Neuron (in vitro differentiated cells): ENCODE results near the gene TMEM201.
"Not testable (repeated sequence)": the region's sequence is repeated elsewhere in the genome, so short reads cannot be mapped to it uniquely, and the experiment has no call there.

Experiments used
- H2AFZ ChIP-seq: one replicate; pipeline ENCODE4 v1.6.1; 2013; ENCODE audit warnings: low read depth, mild to moderate bottlenecking, inconsistent platforms, low read length, moderate library complexity
- H3K27me3 ChIP-seq: one replicate; pipeline ENCODE4 v1.6.1; 2013; ENCODE audit warnings: low read length; ENCODE audit not compliant: insufficient read depth
- H3K36me3 ChIP-seq: one replicate; pipeline ENCODE4 v1.6.1; 2013; ENCODE audit warnings: low read length; ENCODE audit not compliant: insufficient read depth
- H3K4me1 ChIP-seq: one replicate; pipeline ENCODE4 v1.6.1; 2013; ENCODE audit warnings: low read length; ENCODE audit not compliant: insufficient read depth
- H3K4me3 ChIP-seq: 2 replicates; pipeline ENCODE4 v1.5.1; 2013; ENCODE audit warnings: mild to moderate bottlenecking, low read length, moderate library complexity
- H3K9me3 ChIP-seq: one replicate; pipeline ENCODE4 v1.6.1; 2013; ENCODE audit warnings: low read length

Gene TMEM201

DNA sequence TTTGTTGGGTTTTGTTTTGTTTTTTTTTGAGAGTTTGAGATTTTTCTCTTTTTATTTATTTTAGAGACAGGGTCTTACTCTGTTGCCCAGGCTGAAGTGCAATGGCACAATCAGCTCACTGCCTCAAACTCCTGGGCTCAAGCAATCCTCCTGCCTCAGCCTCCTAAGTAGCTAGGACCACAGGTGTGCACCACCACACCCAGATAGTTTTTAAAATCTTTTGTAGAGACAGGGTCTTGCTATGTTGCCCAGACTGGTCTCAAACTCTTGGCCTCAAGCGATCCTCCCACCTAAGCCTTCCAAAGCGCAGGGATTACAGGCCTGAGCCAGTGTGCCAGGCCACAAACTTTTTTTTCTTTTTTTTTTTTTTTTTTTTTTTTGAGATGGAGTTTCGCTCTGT is 36.3 kb downstream of the TMEM201 start:
- H3K4me1 ChIP-seq, H2AFZ ChIP-seq, H3K27me3 ChIP-seq, H3K36me3 ChIP-seq, H3K9me3 ChIP-seq, H3K4me3 ChIP-seq: not testable (repeated sequence)

DNA sequence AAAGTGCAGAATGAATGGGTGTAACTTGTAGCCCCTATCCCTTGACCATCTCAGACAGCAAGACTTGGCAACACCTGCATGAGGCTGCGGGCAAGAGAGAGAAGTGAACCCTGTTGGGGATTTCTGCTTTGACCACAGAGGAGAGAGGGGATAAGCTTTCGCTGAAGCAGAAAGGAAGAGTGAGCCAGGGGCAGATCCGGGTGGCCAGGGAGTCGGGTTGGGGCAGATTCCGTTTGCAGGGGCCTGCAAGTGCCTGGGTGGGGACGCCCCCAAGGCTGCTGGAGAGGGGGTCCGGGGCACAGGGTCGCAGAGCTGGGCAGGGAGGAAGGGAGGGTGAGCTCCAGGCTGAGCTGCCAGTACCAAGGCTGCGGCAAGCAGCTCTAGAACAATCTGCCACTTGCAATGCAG is 37.5 kb downstream of the TMEM201 start:
- H3K4me3 ChIP-seq = no peak overlapping the region
- no peaks in the 10 kb centered on the region for H3K36me3 ChIP-seq
- no peak overlapping the region for H2AFZ ChIP-seq
- no peaks in the 10 kb centered on the region for H3K4me1 ChIP-seq
- peaks cover 2% of the 10 kb centered on the region for H3K9me3 ChIP-seq
- H3K27me3 ChIP-seq = peaks cover 7% of the 10 kb centered on the region

DNA sequence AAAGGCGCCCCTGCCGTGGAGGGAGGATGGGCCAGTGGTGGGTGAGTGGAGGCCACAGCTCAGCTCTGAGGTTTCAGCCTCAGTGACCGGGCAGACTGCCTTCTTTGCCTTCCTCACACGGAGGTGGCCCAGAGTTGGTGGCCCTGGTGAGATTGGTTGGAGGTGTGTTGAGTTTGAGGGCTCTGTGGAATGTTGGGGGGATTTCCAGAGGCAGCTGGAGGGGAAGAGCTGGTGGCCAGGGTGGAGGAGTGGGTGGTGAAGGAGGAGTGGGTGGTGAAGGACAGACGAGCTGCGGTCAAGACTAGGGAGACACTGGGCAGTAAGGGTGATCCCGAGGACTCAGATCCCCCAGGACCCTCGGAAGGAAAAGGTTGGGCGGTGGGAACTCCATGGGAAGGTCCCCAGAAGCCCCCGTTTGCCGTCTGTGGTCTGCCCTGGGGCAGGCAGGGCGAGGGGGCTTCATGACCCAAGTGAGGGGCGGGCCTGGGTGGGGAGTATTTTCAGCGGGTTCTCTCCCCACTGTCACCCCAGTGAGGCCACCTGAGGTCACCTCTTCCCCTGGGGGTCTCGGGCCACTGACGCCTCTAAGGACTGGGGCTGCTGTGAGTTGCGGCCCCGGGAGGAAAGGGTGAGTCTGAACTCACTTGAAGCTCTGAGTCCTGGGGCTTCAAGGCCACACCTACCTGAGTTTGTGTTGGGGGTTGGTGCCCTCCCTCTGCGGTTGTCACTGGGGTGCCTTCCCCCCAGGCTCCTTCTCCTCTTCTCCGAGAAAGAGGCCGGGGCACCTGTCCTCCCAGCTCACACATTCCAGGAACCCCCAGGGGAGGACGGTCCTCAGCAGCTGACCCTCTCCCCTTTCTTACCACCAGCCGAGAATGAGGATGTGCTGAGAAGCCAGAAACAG is 40.1 kb downstream of the TMEM201 start:
- Histone ChIP-seq H3K4me1 (no peaks in the 10 kb centered on the region), H3K36me3 (no peaks in the 10 kb centered on the region), H2AFZ (no peak overlapping the region), H3K27me3 (peaks cover 7% of the 10 kb centered on the region), H3K4me3 (no peak overlapping the region), H3K9me3 (peaks cover 2% of the 10 kb centered on the region)

DNA sequence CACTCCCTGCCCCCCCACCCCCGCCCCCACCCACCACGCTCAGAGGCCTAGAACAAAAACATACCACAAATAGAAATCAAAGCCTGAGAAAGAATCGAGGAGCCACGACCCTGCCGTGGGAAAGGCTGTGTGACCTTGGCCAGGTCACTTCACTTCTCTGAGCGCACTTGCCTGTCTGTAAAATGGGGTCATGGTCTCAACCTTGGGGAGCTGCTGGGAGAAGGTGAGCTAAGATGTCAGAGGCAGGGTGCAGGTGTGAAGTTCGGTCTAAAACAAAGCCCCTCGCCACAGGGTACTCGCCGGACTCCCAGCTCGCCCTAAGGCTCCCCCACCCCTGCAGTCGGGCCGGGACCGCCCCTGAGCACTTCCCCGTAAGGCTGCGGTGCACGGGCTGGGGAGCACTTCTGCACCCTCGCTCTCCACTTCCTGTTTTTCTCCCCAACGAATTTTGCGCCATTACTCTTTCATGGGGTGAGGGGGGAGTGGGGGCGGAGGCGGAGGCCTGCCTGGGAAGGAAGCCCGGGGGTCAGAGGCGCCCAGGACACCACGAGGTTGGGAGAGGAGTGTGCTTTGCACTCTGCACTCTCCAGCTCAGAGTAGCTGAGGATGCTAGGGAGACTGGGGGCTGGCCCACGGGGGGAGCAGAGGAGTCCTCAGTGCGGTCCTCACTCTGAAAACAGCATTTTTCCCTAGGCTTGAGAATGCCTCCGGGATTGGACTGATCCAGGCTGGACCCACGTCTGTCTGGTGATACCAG is 40.9 kb downstream of the TMEM201 start:
- Histone ChIP-seq H2AFZ (no peak overlapping the region), H3K4me1 (no peaks in the 10 kb centered on the region), H3K27me3 (peaks cover 7% of the 10 kb centered on the region), H3K4me3 (no peak overlapping the region), H3K9me3 (no peaks in the 10 kb centered on the region), H3K36me3 (no peaks in the 10 kb centered on the region)

DNA sequence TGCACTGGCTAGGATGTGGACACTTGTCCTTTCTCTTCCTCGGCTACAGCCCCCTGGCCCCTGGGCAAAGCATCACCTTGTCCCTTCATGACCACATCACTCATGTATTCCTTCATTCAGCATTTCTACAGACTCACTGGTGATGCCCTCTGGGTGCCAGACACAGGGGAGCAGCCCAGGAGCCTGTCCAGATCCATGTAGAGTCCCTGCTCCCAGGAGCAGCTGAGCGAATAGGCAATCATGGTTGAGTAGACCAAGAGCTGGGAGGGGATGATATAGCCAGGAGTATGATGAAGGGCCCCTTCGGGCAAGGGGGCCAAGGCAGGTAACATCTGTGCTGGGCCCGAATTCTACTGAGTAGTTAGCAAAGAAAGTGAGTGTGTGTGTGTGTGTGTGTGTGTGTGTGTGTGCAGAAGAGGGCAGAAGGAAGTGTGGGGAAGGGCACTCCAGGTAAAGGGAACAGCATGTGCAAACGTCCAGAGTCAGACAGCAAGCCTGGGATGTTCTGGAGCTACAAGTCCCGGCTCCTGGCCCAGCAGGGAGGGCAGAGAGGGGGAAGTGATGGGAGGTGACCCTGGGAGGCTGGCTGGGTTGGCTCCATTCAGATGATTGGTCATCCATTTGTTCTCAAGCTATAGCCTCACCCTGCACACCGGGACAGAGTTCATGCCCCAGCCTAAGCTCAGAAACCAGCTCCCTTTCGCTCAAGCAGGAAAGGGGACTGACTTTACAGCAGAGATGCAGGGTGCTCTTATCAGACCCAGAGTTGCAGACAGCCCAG is 41.8 kb downstream of the TMEM201 start:
- no peak overlapping the region for H3K4me3 ChIP-seq
- H3K4me1 ChIP-seq = no peaks in the 10 kb centered on the region
- H3K9me3 ChIP-seq = no peaks in the 10 kb centered on the region
- H2AFZ ChIP-seq = no peak overlapping the region
- peaks cover 7% of the 10 kb centered on the region for H3K27me3 ChIP-seq
- no peaks in the 10 kb centered on the region for H3K36me3 ChIP-seq

DNA sequence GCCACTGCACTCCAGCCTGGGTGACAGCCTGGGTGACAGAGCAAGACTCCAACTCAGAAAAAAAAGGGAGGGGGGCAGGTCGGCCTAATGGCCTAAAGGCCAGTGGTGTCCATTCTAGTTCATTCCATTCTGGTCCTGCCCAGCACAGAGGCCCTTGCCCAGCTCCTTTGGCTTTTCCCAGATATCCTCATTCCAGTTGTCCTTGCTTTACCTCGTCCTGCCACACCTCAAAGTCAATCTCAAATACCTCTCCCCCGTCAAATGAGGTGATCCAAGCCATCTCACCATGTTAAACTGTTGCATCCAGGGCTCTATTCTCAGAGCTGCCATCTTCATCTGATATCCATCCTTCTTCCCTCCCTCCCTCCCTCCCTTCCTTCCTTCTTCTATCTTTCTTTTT is 42.9 kb downstream of the TMEM201 start:
- Histone ChIP-seq H3K9me3 (no peaks in the 10 kb centered on the region), H3K27me3 (peaks cover 7% of the 10 kb centered on the region), H3K4me3 (no peak overlapping the region), H3K36me3 (no peaks in the 10 kb centered on the region), H2AFZ (no peak overlapping the region), H3K4me1 (no peaks in the 10 kb centered on the region)

DNA sequence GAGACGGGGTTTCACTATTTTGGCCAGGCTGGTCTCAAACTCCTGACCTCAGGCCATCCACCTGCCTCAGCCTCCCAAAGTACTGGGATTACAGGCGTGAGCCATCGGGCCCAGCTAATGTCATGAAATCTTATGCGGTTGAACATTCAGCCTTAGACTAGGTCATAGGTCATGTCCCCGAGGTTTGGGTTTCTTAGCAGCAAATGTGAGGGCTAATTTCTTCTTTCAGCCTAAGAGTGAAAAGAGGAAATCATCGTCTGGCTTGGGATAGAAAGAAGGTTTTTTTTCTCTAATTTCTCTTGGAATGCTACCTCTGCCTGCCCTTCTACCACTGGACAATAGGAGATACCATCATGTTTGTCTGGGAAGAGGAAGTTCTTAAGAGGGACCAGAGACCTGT is 44.8 kb downstream of the TMEM201 start:
- no peaks in the 10 kb centered on the region for H3K36me3 ChIP-seq
- H3K9me3 ChIP-seq = peaks cover 2% of the 10 kb centered on the region
- no peak overlapping the region for H3K4me3 ChIP-seq
- peaks cover 5% of the 10 kb centered on the region for H3K27me3 ChIP-seq
- H3K4me1 ChIP-seq = no peaks in the 10 kb centered on the region
- H2AFZ ChIP-seq = no peak overlapping the region

DNA sequence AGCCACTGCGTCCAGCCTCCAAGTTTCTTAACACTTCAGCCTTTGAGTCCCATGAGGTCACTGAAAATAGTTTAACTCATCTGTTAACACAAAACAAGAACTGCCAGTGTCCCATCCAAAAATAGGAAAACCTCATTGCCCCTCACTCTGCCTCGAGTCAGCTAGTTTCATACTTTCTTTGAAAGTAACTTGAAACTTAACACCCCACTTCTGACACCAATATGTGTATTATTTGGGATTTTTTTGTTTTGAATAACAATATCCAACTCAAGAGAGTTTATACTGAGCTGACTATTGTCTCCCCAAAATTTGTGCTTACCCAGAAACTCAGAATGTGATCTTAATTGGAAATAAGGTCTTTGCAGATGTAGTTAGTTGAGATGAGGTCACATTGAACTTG is 45.9 kb downstream of the TMEM201 start:
- Histone ChIP-seq H3K27me3 (peaks cover 5% of the 10 kb centered on the region), H3K4me1 (no peaks in the 10 kb centered on the region), H3K36me3 (no peaks in the 10 kb centered on the region), H2AFZ (no peak overlapping the region), H3K9me3 (peaks cover 4% of the 10 kb centered on the region), H3K4me3 (no peak overlapping the region)

DNA sequence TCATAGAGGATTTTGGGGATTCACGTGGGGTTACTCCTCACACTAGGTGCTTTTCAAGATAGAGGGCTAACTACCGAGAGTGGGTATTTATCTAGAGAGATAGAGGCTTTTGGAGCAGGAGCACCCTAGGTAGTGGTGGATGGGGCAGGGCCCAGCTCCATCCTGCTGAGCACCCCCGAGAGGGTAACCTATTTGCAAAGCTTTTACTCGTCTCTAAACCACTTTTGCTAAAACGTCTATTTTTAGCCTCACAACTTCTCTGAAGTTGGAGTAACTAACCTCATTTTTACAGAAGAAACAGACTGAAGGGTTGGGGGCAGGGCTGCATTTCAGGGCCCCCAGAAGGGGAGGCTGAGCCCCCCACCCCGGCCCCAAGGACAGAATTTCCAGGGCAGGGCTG is 50.5 kb downstream of the TMEM201 start:
- Histone ChIP-seq H3K9me3 (peaks cover 4% of the 10 kb centered on the region), H3K4me3 (no peak overlapping the region), H3K36me3 (no peaks in the 10 kb centered on the region), H2AFZ (no peak overlapping the region), H3K4me1 (no peaks in the 10 kb centered on the region), H3K27me3 (peaks cover 2% of the 10 kb centered on the region)

DNA sequence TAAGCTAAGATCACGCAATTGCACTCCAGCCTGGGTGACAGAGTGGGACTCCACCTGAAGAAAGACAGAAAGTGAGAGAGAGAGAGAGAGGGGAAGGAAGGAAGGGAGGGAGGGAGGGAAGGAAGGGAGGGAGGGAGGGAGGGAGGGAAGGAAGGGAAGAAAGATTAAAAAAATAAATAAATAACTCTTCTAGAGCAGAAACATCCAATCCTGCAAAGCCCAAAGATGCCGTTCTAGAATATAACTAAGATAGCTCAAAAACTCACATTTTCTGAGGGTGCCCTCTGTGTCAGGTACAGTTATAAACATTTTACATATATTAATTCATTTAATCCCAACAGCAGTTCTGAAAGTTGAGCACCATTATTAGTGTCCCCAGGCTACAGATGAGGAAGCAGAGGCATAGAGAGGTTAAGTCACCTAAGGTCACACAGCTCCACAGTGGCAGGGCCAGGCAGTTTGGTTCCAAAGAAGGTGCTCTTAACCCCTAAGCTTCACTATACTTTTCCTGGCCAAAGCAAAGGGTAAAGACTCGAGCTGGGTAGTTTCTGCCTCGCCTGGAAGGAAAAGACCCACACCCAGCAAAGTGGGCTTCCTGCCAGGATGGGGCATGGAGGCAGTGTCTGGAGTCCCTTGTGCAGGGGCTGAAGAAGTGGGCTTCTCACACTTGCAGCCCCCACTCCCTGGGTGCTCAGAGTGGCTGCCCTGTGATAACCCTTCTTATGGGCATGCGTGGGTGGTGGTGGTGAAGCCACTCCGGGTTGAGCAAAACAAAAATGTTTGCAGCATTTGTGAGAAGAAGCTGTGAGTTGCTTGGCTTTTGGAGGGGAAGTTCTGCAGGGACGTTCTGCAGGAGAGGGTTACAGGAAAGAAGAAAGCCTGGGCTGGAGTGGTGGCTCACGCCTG is 54.9 kb downstream of the TMEM201 start:
- Histone ChIP-seq H2AFZ (no peak overlapping the region), H3K9me3 (peaks cover 2% of the 10 kb centered on the region), H3K4me1 (no peaks in the 10 kb centered on the region), H3K36me3 (no peaks in the 10 kb centered on the region), H3K27me3 (peaks cover 14% of the 10 kb centered on the region), H3K4me3 (no peak overlapping the region)

DNA sequence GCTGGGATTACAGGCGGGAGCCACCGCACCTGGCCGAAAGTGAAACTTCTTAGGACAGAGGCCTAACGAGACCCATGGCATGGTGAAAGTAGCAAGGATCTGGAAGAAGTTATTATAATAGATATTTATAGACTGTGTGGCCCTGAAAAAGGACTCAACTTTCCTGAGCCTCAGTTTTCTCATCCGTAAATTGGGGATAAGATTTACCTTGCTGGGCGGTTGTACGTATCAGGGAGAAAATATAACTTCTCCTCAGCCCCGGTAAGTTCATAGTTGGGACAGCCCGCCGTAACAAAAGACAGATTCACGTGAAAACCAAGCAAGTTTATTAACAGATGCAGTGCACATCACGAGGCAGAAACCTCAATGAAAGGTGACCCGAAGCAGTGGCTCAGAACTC is 57.3 kb downstream of the TMEM201 start:
- H3K4me3 ChIP-seq = no peak overlapping the region
- H3K9me3 ChIP-seq = no peaks in the 10 kb centered on the region
- H3K36me3 ChIP-seq = no peaks in the 10 kb centered on the region
- H3K4me1 ChIP-seq = no peaks in the 10 kb centered on the region
- H2AFZ ChIP-seq = no peak overlapping the region
- H3K27me3 ChIP-seq = peaks cover 32% of the 10 kb centered on the region

DNA sequence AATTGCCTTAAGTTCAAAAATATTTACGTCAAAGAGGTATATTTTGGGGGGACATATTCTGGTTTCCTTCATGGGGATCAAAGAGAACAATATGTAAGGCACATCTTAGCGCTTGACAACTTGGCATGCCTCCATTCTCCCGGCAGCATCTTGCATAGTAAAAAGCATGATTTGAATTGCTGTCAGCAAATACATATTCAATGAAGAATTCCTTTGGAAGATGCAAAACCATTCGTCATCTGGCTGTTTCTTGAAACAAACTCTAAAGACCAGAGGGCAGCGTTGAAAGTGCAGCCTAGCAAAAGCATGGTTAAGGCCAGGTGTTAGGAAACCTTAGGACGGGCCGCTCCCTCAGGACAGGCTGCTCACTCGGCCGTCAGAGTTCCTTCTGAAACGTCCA is 59.5 kb downstream of the TMEM201 start:
- H3K4me3 ChIP-seq = no peak overlapping the region
- H3K9me3 ChIP-seq = no peaks in the 10 kb centered on the region
- H3K27me3 ChIP-seq = peaks cover 46% of the 10 kb centered on the region
- no peaks in the 10 kb centered on the region for H3K4me1 ChIP-seq
- no peak overlapping the region for H2AFZ ChIP-seq
- H3K36me3 ChIP-seq = no peaks in the 10 kb centered on the region
